Ovary (tissue), 3 donors: ENCODE results near the gene DYNLT3.

ENCODE experiments used
- EP300 ChIP-seq: sonication (generic); formaldehyde crosslinking; IDR thresholded peaks from one replicate; pipeline ENCODE4 v1.6.1; 2017; ENCODE audit warnings: antibody characterized with exemption
- POLR2A ChIP-seq: fragments of 450-650 bp; IDR thresholded peaks from one replicate; pipeline ENCODE4 v1.6.1; 2017; ENCODE audit warnings: antibody characterized with exemption, mild to moderate bottlenecking, moderate library complexity
- TF ChIP-seq, protein P1 (sequence below), 3 donors: fragments of 450-650 bp in 2 of 3; fragments of 200-600 bp in 1 of 3; IDR thresholded peaks; one replicate each; pipeline versions ENCODE4 v1.5.1 to v1.8.0; 2016 to 2022; ENCODE audit warnings: antibody characterized with exemption in 3 of 3, mild to moderate bottlenecking in 1 of 3
- donor health status: DM: no; HTN: no; CAD: no.

DNA sequence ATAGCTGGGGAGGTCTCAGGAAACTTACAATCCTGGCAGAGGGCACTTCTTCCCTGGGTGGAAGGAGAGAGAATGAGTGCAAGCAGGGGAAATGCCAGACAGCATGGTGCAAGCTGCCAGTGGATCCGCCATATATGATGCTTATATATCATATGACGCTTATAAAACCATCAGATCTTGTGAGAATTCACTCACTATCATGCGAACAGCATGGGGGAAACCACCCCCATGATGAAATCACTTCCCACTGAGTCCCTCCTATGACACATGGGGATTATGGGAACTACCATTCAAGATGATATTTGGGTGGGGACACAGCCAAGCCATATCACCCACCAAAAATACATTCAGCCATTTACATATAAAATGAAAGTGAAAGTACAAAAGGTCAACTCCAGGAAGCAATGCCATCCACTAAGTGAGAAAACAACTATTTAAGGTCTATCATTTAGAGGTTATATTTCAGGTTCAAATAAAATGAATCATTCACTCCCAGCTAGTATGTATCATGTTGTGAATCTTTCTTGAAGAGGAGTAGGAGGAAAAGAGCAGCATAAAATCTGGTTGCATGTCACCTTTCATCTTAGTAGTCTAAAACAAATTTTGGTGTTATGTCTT is 20.3 kb upstream of the DYNLT3 start:
- TF ChIP-seq, protein P1, sequence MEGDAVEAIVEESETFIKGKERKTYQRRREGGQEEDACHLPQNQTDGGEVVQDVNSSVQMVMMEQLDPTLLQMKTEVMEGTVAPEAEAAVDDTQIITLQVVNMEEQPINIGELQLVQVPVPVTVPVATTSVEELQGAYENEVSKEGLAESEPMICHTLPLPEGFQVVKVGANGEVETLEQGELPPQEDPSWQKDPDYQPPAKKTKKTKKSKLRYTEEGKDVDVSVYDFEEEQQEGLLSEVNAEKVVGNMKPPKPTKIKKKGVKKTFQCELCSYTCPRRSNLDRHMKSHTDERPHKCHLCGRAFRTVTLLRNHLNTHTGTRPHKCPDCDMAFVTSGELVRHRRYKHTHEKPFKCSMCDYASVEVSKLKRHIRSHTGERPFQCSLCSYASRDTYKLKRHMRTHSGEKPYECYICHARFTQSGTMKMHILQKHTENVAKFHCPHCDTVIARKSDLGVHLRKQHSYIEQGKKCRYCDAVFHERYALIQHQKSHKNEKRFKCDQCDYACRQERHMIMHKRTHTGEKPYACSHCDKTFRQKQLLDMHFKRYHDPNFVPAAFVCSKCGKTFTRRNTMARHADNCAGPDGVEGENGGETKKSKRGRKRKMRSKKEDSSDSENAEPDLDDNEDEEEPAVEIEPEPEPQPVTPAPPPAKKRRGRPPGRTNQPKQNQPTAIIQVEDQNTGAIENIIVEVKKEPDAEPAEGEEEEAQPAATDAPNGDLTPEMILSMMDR (IDR thresholded peaks at IDR 0.05), result no peak
- TF ChIP-seq POLR2A, result no peak
- no peak for TF ChIP-seq EP300
